ENCODE results near the gene CT45A1. TPM values are rescaled to one million over a fixed set of nuclear protein-coding genes. Genes with fewer than 3 reads are reported as not detected.
A peak's percentile ranks its signal among the peaks of the same experiment; 100 is the strongest.
"Not testable (repeated sequence)": the region's sequence is repeated elsewhere in the genome, so short reads cannot be mapped to it uniquely, and the experiment has no call there.

Gene CT45A1
- total RNA-seq, result not detected
- long read RNA-seq, result 0 reads

GRCh38 chrX:135713183-135713689, at the start of gene CT45A1:
Gene CT45A1, plus strand, starts transcription at chrX:135713639. Its CDS starts 5,302 bp downstream, at chrX:135718941.
- not testable (repeated sequence) for DNase-seq (ENCODE audit: low spot score)

- not testable (repeated sequence) for DNase-seq (ENCODE audit: low spot score)
Measured at GRCh38 chrX:135672979-135673378, 40.5 kb upstream of the CT45A1 start.

- DNase-seq (ENCODE audit: low spot score), result no peak
Measured at GRCh38 chrX:135688137-135688536, 25.3 kb upstream of the CT45A1 start.

GRCh38 chrX:135695471-135695870, 18.0 kb upstream of the CT45A1 start:
- DNase-seq (ENCODE audit: low spot score), result no peak

- DNase-seq (ENCODE audit: low spot score), result no peak
Measured at GRCh38 chrX:135697601-135698000, 15.8 kb upstream of the CT45A1 start.

- DNase-seq (ENCODE audit: low spot score), result no peak
Measured at GRCh38 chrX:135698924-135699323, 14.5 kb upstream of the CT45A1 start.

- DNase-seq (ENCODE audit: low spot score), result no peak
Measured at GRCh38 chrX:135707880-135708279, 5.6 kb upstream of the CT45A1 start.

GRCh38 chrX:135713795-135714194, 356 bp downstream of the CT45A1 start:
- no peak for DNase-seq (ENCODE audit: low spot score)

GRCh38 chrX:135734666-135735065, 21.2 kb downstream of the CT45A1 start:
- not testable (repeated sequence) for DNase-seq (ENCODE audit: low spot score)

GRCh38 chrX:135737366-135738071, 24.1 kb downstream of the CT45A1 start:
- DNase-seq (ENCODE audit: low spot score), result no peak

- DNase-seq (ENCODE audit: low spot score), result peak; percentile 83
Measured at GRCh38 chrX:135740681-135741149, 27.3 kb downstream of the CT45A1 start.

- no peak for DNase-seq (ENCODE audit: low spot score)
Measured at GRCh38 chrX:135741192-135741715, 27.8 kb downstream of the CT45A1 start.

GRCh38 chrX:135744739-135745138, 31.3 kb downstream of the CT45A1 start:
- DNase-seq (ENCODE audit: low spot score), result not testable (repeated sequence)

- not testable (repeated sequence) for DNase-seq (ENCODE audit: low spot score)
Measured at GRCh38 chrX:135768091-135768490, 54.7 kb downstream of the CT45A1 start, which contains the start of gene CT45A3. Gene CT45A3, minus strand, starts transcription at chrX:135768191. Its CDS starts 3,747 bp downstream, at chrX:135764444.

Other genes with a start within 250 kb of the CT45A1 start
- gene INTS6L, start 193.0 kb upstream of the CT45A1 start, total RNA-seq, result 3.8 TPM
- gene CT45A3, start 54.6 kb downstream of the CT45A1 start, total RNA-seq, result not detected
- gene CT45A5, start 71.9 kb downstream of the CT45A1 start, total RNA-seq, result not detected
- gene CT45A6, start 89.1 kb downstream of the CT45A1 start, total RNA-seq, result not detected
- not detected for gene CT45A2, start 106.4 kb downstream of the CT45A1 start, total RNA-seq
- not detected for gene CT45A7, start 123.6 kb downstream of the CT45A1 start, total RNA-seq
- not detected for gene CT45A8, start 140.9 kb downstream of the CT45A1 start, total RNA-seq
- gene CT45A9, start 158.2 kb downstream of the CT45A1 start, total RNA-seq, result not detected
- gene CT45A10, start 179.8 kb downstream of the CT45A1 start, total RNA-seq, result not detected
- not detected for gene SAGE1, start 180.1 kb downstream of the CT45A1 start, total RNA-seq